RWPE1 (cell line): ENCODE results near the gene PKP1.

ENCODE experiments used
- CTCF ChIA-PET: fragments of 350-600 bp; sonication (Branson Sonifier 250); formaldehyde crosslinking; extraction: SDS; loops from one replicate; lab custom pipeline; 2021; lab: Yijun Ruan, JAX
- POLR2A ChIA-PET: fragments of 400-600 bp; formaldehyde crosslinking; extraction: SDS; loops from one replicate; lab custom pipeline; 2020; ENCODE audit warnings: antibody characterized with exemption; ENCODE audit not compliant: low non-redundant PET; lab: Yijun Ruan, JAX
- DNase-seq: peaks from one replicate; pipeline ENCODE4 v3.0.0; 2012; ENCODE audit warnings: low spot score
- H3K27ac ChIP-seq: fragments of 450-650 bp; 2 replicates; pipeline ENCODE4 v1.5.1; 2017
- TF ChIP-seq, protein P1 (sequence below): fragments of 450-650 bp; conservative IDR thresholded peaks from 2 replicates; pipeline ENCODE4 v1.5.1; 2017; ENCODE audit warnings: low read depth, mild to moderate bottlenecking

Gene PKP1

GRCh38 chr1:201335901-201336300, 52.6 kb downstream of the PKP1 start:
- H3K27ac ChIP-seq: peak overlapping the region; percentile 62; the same call in 1 of the 2 replicates
- no peak for DNase-seq
- TF ChIP-seq, protein P1, sequence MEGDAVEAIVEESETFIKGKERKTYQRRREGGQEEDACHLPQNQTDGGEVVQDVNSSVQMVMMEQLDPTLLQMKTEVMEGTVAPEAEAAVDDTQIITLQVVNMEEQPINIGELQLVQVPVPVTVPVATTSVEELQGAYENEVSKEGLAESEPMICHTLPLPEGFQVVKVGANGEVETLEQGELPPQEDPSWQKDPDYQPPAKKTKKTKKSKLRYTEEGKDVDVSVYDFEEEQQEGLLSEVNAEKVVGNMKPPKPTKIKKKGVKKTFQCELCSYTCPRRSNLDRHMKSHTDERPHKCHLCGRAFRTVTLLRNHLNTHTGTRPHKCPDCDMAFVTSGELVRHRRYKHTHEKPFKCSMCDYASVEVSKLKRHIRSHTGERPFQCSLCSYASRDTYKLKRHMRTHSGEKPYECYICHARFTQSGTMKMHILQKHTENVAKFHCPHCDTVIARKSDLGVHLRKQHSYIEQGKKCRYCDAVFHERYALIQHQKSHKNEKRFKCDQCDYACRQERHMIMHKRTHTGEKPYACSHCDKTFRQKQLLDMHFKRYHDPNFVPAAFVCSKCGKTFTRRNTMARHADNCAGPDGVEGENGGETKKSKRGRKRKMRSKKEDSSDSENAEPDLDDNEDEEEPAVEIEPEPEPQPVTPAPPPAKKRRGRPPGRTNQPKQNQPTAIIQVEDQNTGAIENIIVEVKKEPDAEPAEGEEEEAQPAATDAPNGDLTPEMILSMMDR: no peak
- ChIA-PET POLR2A (interaction anchor here (0.5 kb wide), 1 partner anchor 25 kb away, joined by 3 read pairs; no protein-coding TSS in a partner anchor), CTCF (interaction anchor here (0.6 to 1.8 kb wide), 2 partner anchors 10 to 12 kb away, joined by 3 to 6 read pairs; no protein-coding TSS in a partner anchor)

DNA sequence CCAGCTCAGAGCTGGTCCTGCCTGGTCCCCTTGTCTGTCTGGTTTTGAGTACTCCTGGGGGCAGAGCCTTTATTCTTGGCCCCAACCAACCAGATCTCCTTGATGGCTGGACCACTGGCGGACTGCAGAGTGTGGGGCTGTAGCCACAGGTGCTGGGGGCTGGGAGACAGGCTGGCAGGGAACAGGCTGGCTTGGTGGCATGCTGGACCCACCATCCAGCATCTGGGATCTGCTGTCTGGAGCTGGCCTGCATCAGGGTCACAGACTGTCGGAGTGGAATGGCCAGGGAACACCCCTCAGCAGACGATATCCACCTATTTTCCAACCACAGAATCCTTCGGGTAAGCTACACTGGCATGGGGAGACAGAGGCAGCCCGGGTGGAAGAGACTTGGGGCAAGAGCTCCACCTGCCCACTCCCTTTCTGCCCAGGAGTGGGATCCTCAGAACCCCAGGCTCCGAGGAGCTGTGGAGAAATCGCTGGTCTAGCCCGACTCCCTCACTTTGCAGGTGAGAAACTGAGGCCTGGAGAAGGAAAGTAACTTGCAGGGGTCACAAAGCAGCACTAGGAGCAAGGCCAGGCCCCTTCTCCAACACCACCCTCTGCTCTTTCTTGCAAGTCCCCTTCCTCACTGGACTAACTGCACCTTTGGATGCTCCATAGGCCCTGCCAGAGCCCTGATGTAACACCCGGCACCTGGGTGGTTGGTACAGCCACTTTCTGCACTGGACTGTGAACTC, 53.6 kb downstream of the PKP1 start:
- ChIA-PET POLR2A (no interaction called here), CTCF (interaction anchor here (1.0 to 1.8 kb wide), 2 partner anchors 9 to 11 kb away, joined by 3 to 6 read pairs; no protein-coding TSS in a partner anchor)
- DNase-seq: no peak
- H3K27ac ChIP-seq: peak overlapping the region; percentile 7
- TF ChIP-seq, protein P1: no peak

- TF ChIP-seq, protein P1: no peak
- ChIA-PET CTCF (interaction anchor here (0.7 kb wide), 1 partner anchor 87 kb away, joined by 5 read pairs; no protein-coding TSS in a partner anchor), POLR2A (no interaction called here)
- no peak overlapping the region for H3K27ac ChIP-seq
- no peak for DNase-seq
Measured at GRCh38 chr1:201341377-201341776, 58.1 kb downstream of the PKP1 start.

GRCh38 chr1:201344206-201345080, 61.1 kb downstream of the PKP1 start:
- H3K27ac ChIP-seq: peak overlapping the region; percentile 8; the same call in 1 of the 2 replicates
- no peak for DNase-seq
- TF ChIP-seq, protein P1: no peak
- ChIA-PET POLR2A (no interaction called here), CTCF (interaction anchor here (1.2 kb wide), 1 partner anchor 90 kb away, joined by 5 read pairs; no protein-coding TSS in a partner anchor)

- ChIA-PET CTCF (interaction anchor here (2.3 to 6.0 kb wide), 2 partner anchors 15 to 55 kb away, joined by 12 to 132 read pairs; no protein-coding TSS in a partner anchor), POLR2A (interaction anchor here (0.7 kb wide), 1 partner anchor 153 kb away, joined by 3 read pairs; no protein-coding TSS in a partner anchor)
- TF ChIP-seq, protein P1: no peak
- H3K27ac ChIP-seq: peak overlapping the region; percentile 8; the same call in 1 of the 2 replicates
- DNase-seq: no peak
Measured at GRCh38 chr1:201345081-201345355, 61.7 kb downstream of the PKP1 start.

DNA sequence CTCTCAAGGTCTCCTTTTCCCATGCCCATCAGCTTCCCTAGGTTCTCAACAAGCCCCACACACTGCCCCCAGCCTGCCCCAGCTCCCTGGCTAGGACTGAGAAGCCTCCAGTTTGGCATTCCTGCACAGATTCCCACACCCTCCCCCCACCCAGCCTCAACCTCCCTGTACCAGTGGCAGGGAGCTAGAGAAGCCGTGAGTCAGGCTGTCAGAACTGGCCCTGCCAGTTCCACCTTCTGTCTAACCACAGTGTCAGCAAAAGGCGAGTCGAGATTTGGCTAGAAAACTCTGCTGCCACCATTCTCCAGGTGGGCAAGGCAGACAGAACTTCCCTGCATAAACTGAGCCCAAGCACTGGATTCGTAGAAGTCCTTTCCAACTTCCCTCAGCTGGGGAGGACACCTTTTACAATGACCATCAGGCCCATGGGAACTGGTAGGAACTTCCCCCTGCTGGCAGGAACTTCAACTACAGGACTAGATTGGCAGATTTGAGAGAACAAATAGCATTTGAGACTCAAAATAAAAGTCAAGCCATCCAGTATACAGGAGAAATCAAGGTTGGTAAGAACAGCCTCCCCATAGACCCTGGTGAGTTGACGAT, 63.1 kb downstream of the PKP1 start:
- no peak overlapping the region for H3K27ac ChIP-seq
- DNase-seq: peak; percentile 79
- TF ChIP-seq, protein P1: peak; percentile 50
- CTCF ChIA-PET: interaction anchor here (0.6 to 6.0 kb wide), 32 partner anchors 8 to 587 kb away, joined by 3 to 132 read pairs (median 4); partner anchors contain the start of gene PKP1
- POLR2A ChIA-PET: interaction anchor here (0.6 kb wide), 2 partner anchors 16 to 58 kb away, joined by 3 to 8 read pairs; no protein-coding TSS in a partner anchor
